ENCODE data around the gene MTUS2.

Gene MTUS2

DNA sequence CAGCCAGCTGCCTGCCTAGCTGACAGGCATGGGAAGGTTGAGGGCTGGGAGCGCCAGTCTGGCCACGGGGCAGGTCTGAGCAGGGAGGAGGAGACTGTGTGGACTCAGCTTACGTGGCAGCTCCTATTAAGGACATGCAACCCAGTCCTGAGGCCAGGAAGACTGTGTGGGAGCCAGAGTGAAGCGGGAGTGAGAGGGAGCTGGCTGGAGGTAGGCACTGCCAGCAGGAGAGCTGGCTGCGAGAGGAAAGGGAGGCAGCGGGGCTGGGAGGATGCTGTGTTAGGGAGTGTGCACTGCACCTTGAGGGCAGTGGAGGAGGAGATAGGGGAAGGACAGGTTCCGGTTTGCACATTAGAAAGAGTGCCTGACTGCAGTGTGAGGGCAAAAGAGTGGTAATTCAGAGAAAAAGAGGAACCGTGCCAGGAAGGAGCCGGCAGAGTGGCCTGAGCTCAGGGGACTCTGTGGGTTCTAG is 676.1 kb downstream of the MTUS2 start:
- H3K9me2 ChIP-seq (replicated peaks; ENCODE audit: insufficient read depth, low read length) = no peaks in the 10 kb centered on the region
- no peaks in the 10 kb centered on the region for H3K79me2 ChIP-seq (ENCODE audit: insufficient read depth, low read length)
- H3K4me2 ChIP-seq (ENCODE audit: low read depth, low read length, poor library complexity, severe bottlenecking) = no peak overlapping the region
- no peaks in the 10 kb centered on the region for H4K20me1 ChIP-seq (ENCODE audit: low read depth, low read length)
- no peaks in the 10 kb centered on the region for H3K9me3 ChIP-seq (ENCODE audit: insufficient read depth, low read length)
- TF ChIP-seq, protein P1, sequence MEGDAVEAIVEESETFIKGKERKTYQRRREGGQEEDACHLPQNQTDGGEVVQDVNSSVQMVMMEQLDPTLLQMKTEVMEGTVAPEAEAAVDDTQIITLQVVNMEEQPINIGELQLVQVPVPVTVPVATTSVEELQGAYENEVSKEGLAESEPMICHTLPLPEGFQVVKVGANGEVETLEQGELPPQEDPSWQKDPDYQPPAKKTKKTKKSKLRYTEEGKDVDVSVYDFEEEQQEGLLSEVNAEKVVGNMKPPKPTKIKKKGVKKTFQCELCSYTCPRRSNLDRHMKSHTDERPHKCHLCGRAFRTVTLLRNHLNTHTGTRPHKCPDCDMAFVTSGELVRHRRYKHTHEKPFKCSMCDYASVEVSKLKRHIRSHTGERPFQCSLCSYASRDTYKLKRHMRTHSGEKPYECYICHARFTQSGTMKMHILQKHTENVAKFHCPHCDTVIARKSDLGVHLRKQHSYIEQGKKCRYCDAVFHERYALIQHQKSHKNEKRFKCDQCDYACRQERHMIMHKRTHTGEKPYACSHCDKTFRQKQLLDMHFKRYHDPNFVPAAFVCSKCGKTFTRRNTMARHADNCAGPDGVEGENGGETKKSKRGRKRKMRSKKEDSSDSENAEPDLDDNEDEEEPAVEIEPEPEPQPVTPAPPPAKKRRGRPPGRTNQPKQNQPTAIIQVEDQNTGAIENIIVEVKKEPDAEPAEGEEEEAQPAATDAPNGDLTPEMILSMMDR (IDR thresholded peaks at IDR 0.05; ENCODE audit: insufficient read depth, low read length, poor library complexity, severe bottlenecking) = no peak
- TF ChIP-seq EZH2phosphoT487 (conservative IDR thresholded peaks at IDR 0.05; ENCODE audit: low read length) = no peak
- H3K27ac ChIP-seq (ENCODE audit: low read depth, low read length) = no peak overlapping the region
- 0 out of 2 replicates have a peak, but pooled peaks cover 3% of the 10 kb centered on the region for H3K27me3 ChIP-seq (ENCODE audit: low read length)
- H3F3A ChIP-seq (ENCODE audit: insufficient read depth) = no peaks in the 10 kb centered on the region
- H2AFZ ChIP-seq (ENCODE audit: low read depth, low read length, severe bottlenecking) = no peak overlapping the region
- H3K36me3 ChIP-seq (ENCODE audit: low read length) = no peaks in the 10 kb centered on the region
- H3K9ac ChIP-seq (ENCODE audit: low read length) = no peak overlapping the region
- H3K4me3 ChIP-seq (ENCODE audit: insufficient read depth, low read length, poor library complexity, severe bottlenecking) = no peak overlapping the region

DNA sequence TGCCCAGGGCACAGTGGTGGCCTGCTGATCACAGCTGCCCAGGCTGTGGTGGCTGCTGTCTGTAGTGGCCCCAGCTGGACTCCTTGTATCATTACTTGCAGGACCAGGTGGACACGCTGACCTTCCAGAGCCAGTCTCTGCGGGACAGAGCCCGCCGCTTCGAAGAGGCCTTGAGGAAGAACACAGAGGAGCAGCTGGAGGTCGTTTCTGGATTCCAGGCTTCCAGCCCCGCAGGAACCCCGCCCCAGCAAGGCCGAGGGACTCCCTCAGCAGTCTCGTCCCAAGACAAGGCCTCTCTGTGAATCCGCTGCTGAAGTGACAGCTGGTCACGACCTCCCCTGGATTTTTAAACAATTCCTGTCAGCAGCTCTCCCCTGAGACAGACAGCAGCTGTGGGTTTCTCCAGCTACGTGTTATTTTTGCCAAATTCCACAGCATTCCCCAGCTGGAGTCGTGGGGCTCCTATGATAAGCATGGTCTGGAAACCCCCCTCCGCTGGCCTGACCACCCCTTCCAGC is 677.1 kb downstream of the MTUS2 start:
- Histone ChIP-seq H3K4me3 (ENCODE audit: insufficient read depth, low read length, poor library complexity, severe bottlenecking) (no peak overlapping the region), H4K20me1 (ENCODE audit: low read depth, low read length) (no peaks in the 10 kb centered on the region), H3K9me3 (ENCODE audit: insufficient read depth, low read length) (no peaks in the 10 kb centered on the region), H3K36me3 (ENCODE audit: low read length) (no peaks in the 10 kb centered on the region), H3K79me2 (ENCODE audit: insufficient read depth, low read length) (no peaks in the 10 kb centered on the region), H3K9ac (ENCODE audit: low read length) (no peak overlapping the region), H2AFZ (ENCODE audit: low read depth, low read length, severe bottlenecking) (no peak overlapping the region), H3K9me2 (replicated peaks; ENCODE audit: insufficient read depth, low read length) (no peaks in the 10 kb centered on the region), H3K27me3 (ENCODE audit: low read length) (0 out of 2 replicates have a peak, but pooled peaks cover 3% of the 10 kb centered on the region), H3F3A (ENCODE audit: insufficient read depth) (no peaks in the 10 kb centered on the region), H3K4me2 (ENCODE audit: low read depth, low read length, poor library complexity, severe bottlenecking) (no peak overlapping the region), H3K27ac (ENCODE audit: low read depth, low read length) (no peak overlapping the region)
- TF ChIP-seq EZH2phosphoT487 (conservative IDR thresholded peaks at IDR 0.05; ENCODE audit: low read length) = no peak
- TF ChIP-seq, protein P1 (IDR thresholded peaks at IDR 0.05; ENCODE audit: insufficient read depth, low read length, poor library complexity, severe bottlenecking) = no peak

DNA sequence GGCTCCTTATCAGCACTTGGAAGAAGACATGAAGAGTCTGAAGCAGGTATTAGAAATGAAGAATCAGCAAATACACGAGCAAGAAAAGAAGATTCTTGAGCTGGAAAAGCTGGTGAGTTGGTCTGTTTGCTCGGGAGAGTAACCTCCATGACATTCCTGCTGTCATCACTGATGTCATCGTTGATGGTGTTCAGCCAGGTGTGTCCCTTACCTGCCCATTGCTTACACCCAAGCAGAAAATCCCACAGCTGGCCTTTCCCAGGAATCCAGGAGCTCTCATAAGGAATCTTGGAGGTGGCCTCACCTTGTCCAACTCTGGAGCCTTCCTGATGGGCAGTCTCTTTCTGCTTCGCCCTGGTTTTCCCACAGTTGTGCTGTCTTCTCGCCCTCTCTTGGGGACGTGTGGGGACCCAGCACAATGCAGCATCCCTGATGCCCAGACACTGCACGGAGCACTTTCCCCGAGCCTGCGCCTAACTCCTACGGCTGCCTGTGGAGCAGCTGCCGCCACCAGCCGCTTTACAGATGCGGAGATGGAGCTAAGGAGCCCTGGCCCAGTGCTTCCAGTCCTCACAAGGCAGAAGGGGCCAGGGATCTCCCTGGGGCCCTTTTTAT is 678.4 kb downstream of the MTUS2 start:
- Histone ChIP-seq H3K79me2 (ENCODE audit: insufficient read depth, low read length) (no peaks in the 10 kb centered on the region), H3K4me3 (ENCODE audit: insufficient read depth, low read length, poor library complexity, severe bottlenecking) (no peak overlapping the region), H3K27me3 (ENCODE audit: low read length) (no peaks in the 10 kb centered on the region), H4K20me1 (ENCODE audit: low read depth, low read length) (no peaks in the 10 kb centered on the region), H3F3A (ENCODE audit: insufficient read depth) (no peaks in the 10 kb centered on the region), H3K9me2 (replicated peaks; ENCODE audit: insufficient read depth, low read length) (no peaks in the 10 kb centered on the region), H3K9ac (ENCODE audit: low read length) (no peak overlapping the region), H3K9me3 (ENCODE audit: insufficient read depth, low read length) (no peaks in the 10 kb centered on the region), H3K4me2 (ENCODE audit: low read depth, low read length, poor library complexity, severe bottlenecking) (no peak overlapping the region), H3K27ac (ENCODE audit: low read depth, low read length) (no peak overlapping the region), H3K36me3 (ENCODE audit: low read length) (no peaks in the 10 kb centered on the region), H2AFZ (ENCODE audit: low read depth, low read length, severe bottlenecking) (no peak overlapping the region)
- no peak for TF ChIP-seq EZH2phosphoT487 (conservative IDR thresholded peaks at IDR 0.05; ENCODE audit: low read length)
- TF ChIP-seq, protein P1 (IDR thresholded peaks at IDR 0.05; ENCODE audit: insufficient read depth, low read length, poor library complexity, severe bottlenecking) = no peak

Data from SU-DHL-6 (cell line).